A172 (cell line): ENCODE data around the gene RNF150. TPM values are rescaled to one million over a fixed set of nuclear protein-coding genes. Genes with fewer than 3 reads are reported as not detected.

Source experiments
- DNase-seq: peaks from one replicate; pipeline ENCODE4 v3.0.0-alpha.2; 2015; ENCODE audit warnings: low spot score
- total RNA-seq: library from RNA; depleted of rRNA; stranded (reverse); fragments of >200 nt; shearing (Covaris generic); gene quantifications from 2 replicates; pipeline ENCODE4 v1.2.3, GENCODE V29; 2014

RNF150 gene
- total RNA-seq, 1 experiment from 2014 or later = 6.4 TPM

GRCh38 chr4:140980426-140981200 is 152.7 kb downstream of the RNF150 start:
- no peak for DNase-seq

- no peak for DNase-seq
These were observed 156.5 kb downstream of the RNF150 start for GRCh38 chr4:140976768-140977167.

GRCh38 chr4:140971077-140971792 is 162.0 kb downstream of the RNF150 start:
- DNase-seq = no peak

GRCh38 chr4:140969296-140969695 is 164.0 kb downstream of the RNF150 start:
- no peak for DNase-seq

- DNase-seq = no peak
These were observed 164.9 kb downstream of the RNF150 start for GRCh38 chr4:140968371-140968770.

GRCh38 chr4:140963883-140964282 is 169.4 kb downstream of the RNF150 start:
- no peak for DNase-seq

GRCh38 chr4:140955641-140956040 is 177.6 kb downstream of the RNF150 start:
- no peak for DNase-seq

GRCh38 chr4:140952717-140953116 is 180.6 kb downstream of the RNF150 start:
- DNase-seq = no peak

GRCh38 chr4:140947506-140947905 is 185.8 kb downstream of the RNF150 start:
- DNase-seq = no peak

GRCh38 chr4:140945106-140945505 is 188.2 kb downstream of the RNF150 start:
- no peak for DNase-seq

GRCh38 chr4:140944572-140944971 is 188.7 kb downstream of the RNF150 start:
- peak; percentile 25 for DNase-seq

- peak; percentile 46 for DNase-seq
These were observed 189.1 kb downstream of the RNF150 start for GRCh38 chr4:140944199-140944515.

- peak; percentile 57 for DNase-seq
These were observed 189.6 kb downstream of the RNF150 start for GRCh38 chr4:140943486-140944198.

GRCh38 chr4:140940589-140940988 is 192.7 kb downstream of the RNF150 start:
- no peak for DNase-seq

- DNase-seq = peak; percentile 78
These were observed 195.4 kb downstream of the RNF150 start for GRCh38 chr4:140937866-140938265.

GRCh38 chr4:140935254-140935653 is 198.0 kb downstream of the RNF150 start:
- peak; percentile 56 for DNase-seq

GRCh38 chr4:140932501-140933045 is 200.7 kb downstream of the RNF150 start:
- no peak for DNase-seq

- DNase-seq = no peak
These were observed 201.4 kb downstream of the RNF150 start for GRCh38 chr4:140931911-140932310.

- DNase-seq = no peak
These were observed 202.7 kb downstream of the RNF150 start for GRCh38 chr4:140930557-140930956.

GRCh38 chr4:140930011-140930410 is 203.3 kb downstream of the RNF150 start:
- DNase-seq = no peak

- no peak for DNase-seq
These were observed 204.4 kb downstream of the RNF150 start for GRCh38 chr4:140928880-140929279.

- no peak for DNase-seq
These were observed 206.6 kb downstream of the RNF150 start for GRCh38 chr4:140926672-140927071.
